ENCODE data around the gene UNC5CL.
"Not testable (repeated sequence)": the region's sequence is repeated elsewhere in the genome, so short reads cannot be mapped to it uniquely, and the experiment has no call there.

Gene UNC5CL

DNA sequence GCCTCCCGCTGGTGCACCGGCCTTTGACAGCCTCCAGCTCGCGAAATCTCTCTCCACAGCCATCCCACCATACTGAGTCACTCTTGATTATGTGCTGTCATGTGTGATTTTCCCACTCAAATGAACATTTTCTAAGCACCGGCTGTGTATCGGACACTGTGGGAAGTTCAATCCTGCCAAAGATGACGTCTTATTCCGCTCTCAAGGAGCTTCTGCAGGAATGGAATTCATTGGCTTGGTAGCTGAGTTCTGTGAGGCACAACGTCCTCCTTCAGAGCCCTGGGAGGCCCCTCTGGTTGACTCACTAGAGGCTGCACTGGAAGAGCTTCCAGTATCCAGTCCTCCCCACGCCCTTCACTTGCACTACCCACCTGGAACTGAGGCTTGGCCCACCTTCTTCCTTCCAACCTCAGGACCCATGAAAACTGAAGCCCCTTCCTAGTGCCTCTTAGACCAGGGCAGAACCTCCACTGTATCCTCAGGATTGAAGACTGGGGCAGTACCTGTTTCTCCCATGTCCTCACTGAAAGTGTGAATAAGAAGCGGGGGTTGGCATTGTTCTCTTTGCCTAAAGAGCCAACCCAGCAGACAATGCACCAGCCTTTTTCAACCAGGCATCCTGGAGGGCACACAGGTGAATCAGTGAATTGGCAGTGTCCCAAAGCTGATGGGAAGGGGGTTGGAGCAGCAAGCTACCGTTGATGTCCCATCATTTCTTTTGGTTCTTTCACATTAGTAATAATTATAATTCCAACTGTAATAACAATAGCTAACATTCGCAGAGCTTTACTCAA, 1.7 kb downstream of the UNC5CL start:
- no peak for DNase-seq

DNA sequence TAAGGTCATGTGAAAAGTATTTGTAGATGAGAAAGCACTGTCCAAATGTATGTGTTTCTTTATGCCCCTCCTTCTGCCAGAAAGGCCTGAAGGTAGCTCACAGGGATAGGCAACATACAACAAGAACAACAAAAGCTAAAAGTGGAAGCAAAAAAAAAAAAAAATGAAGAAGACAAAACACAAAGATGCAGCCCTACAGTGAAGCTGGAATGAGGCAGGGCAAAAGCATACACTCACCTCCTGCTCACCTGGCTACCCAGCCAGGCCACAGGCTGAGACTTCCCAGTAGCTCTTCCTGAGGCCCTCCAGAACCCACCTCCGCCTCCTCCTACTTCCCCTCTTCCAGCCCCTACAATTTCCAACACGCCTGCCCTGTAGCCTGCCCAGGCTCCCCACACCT, 2.4 kb downstream of the UNC5CL start:
- DNase-seq = no peak

DNA sequence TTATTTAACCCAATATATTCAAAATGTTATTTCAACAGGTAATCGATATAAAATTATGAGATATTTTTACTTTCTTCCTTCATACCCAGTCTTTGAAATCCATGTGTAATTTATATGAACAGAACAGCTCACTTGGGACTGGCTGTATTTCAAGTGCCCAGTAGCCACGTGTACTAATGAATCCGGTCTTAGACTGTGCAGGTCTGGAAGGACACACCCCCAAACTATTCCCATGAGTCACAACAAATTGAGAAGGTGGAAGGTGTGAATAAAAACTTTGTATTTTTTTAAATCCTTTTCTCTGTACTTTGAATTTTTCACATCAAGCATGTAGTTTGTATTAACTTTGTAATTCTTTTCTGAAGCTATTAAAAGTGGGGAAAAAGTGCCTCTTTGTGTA, 2.8 kb downstream of the UNC5CL start:
- no peak for DNase-seq

DNA sequence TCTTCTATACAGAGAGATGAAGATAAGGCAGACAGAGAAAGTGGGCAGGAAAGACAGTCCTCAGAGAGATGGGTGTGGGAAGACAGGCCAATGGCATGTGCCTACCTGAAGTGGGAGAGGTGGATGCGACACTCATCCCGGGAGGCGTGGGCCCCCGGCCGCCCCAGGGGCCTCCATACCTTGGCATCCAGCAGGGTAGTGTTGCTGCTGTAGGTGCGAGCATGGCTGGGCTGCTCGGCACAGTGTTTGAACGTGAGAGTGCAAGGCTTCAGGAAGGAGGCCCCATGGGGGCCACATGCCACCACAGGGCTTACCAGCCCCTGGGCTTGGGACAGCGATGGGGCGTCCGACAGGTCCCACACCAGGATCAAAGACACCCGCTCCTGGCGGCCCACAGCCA, 5.2 kb downstream of the UNC5CL start:
- DNase-seq = no peak

DNA sequence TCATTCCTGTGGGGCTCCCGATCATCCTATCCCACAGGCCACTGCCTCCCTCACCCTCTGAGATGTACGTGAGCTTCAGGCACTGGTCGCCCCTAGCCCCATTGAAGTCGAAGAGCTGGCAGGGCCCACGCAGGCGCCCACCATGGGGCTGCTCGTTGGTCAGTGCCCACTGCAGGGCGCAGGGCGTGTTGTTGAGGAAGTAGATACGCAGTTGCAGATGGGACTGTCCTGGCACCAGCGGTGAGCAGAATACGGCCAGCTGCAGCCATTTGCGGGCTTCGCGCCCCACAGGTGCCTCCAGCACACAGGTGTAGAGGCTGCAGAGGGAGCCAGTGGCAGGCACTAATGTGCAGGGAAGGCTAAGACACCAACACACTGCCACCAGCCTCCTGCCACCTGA, 6.2 kb downstream of the UNC5CL start:
- no peak for DNase-seq

DNA sequence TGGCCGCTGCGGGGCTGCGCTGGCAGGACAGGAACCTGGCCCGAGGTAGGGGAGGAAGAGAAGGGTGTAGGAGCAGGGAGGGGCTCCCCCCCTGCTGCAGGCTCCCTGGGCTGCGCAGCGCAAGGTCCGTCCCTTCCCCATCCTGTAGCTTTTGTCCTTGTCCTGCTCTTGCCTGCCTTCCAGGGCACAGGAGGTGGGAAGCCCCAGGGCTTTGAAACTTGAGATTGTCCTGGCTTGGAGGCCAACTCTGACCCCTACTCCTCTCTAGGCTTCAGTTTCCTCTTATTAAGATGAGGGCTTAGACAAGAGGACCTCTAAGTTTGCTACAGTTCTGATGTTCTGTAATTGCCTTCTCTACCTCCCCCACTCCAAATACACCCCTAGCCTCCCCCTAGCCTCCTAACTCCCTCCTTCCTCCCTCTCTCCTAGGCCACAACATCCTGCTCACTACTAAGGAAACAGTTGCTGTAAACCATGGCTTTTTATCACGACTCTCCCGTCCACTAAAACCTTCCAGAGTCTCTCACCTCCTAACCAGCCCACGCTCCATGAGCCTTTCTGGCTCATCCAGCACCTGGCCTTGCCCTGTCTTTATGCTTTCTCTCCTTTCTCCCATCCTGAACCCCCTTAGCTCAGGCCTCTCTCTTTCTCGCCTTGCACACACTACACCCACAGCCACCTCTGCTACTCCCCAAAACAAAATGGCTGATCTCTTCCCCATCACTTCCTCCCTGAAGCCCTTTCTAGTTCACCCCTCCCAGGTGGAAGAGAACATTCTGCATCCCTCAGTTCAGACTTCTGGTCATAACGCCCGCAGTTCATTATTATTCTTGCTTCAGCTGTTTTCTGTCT, 10.2 kb downstream of the UNC5CL start:
- DNase-seq = no peak

DNA sequence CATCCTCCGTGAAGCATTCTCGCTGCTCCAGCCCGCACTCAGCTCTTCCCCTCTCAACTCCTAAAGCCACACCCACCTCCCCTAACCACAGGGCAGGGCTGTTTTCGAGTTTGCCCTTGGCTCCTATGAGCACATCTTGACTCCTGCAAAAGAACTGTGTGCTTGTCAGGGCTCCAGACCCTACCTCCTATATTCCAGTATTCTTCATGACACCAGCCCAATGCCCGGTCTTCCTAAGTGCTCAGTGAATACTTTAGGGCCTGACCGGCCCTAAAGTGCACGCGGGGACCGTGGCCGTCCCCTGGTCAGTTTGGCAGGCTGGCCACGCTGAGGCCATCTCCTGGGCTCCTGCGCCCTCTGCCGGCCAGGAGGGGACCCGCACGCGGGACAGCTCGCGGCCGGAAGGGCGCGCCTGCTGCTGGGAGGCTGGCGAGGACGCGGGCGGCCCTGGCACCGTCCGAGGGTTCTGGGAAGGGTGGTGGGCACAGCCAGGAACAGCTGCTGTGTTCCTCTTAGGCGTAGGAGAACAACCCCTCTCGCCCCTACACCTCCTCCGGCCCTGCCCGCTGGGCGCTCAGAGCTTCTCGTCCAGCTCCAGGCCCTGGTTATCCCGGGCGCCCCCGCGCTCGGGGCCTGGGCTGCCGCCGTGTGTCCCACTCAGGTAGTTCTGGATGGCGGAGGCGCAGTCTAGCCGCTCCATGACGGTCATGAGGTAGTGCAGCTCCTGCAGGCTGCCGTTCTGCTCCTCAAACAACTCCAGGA, 11.0 kb downstream of the UNC5CL start:
- peak; percentile 39 for DNase-seq

DNA sequence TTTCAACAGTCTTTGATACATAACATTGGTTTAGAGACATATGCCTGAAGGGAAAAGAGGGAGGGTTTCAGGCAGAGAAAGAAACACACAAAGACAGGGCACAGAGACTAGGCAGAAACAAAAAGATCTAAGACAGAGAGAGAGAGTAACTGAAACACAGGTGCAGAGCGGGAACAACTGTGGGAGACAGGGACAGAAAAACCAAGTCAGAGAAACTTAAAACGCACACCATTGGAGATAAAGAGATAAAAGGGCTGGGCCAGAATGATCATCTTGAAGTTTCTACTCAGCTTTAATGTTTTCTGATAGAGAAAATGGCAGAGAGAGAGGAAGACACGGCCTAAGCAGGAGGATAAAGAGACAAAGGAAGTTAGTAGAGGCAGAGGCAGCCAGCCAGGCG, 11.8 kb downstream of the UNC5CL start:
- DNase-seq = no peak

DNA sequence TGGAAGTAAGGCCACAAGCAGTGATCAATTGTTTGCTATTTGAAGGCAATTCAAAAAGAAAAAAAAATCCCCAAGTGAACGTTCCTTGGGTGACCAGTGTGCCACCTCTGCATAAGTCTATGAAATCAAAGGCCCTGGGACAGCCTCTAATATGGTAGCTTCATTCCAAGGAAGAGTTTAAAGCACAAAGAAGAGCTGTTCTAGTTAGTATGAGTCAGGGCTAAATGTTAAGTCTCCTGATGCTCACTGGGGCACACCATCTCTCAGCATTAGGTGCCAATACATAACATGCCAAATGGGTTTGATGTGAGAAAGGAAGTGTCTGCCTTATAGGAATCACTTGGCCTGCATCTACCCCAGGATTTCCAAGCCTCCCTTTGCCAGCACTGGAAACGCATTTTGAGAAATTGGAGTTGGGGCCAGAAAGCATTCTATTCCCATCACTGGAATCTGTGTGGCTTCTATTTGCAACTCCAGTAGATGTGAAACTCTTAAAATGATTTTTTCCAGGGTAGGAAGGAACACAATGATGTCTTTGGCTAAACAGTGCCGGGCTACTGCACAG, 13.0 kb downstream of the UNC5CL start:
- no peak for DNase-seq

DNA sequence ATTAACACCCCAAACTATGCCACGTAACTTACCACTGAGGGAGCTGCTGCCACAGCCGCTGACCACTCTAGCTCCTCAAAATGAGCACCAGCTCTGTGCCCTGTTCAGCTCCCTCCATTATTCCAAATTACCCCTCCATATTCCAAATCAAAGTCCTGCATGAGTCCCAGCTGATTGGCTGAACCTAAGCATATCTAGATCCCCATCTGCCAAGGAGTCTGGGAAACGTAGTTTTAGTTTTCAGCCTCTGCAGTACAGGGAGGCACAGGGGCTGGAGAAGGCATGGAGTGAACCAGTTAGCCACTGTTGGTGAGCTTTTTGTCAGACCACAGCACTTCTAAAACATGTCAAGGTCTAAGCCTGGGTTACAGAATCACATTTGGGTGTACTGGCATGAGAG, 15.9 kb downstream of the UNC5CL start:
- no peak for DNase-seq

DNA sequence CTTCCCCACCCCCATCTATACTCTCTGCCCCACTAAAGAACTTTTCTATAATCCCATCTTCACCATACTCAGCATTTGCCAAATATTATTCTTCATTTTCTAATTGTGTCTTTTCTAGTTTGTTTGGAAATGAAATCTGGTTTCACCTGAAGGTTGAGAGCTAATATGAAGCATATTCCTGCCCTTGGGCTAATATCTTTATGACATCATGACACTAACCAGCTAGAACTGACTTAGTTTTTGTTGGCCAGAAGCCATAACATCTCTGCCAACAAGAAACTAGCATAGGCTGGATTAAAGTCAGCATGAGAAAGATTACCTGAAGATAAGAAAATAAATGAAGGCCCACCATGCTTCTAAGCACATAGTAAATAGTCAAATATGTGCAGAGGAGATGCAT, 16.7 kb downstream of the UNC5CL start:
- no peak for DNase-seq

DNA sequence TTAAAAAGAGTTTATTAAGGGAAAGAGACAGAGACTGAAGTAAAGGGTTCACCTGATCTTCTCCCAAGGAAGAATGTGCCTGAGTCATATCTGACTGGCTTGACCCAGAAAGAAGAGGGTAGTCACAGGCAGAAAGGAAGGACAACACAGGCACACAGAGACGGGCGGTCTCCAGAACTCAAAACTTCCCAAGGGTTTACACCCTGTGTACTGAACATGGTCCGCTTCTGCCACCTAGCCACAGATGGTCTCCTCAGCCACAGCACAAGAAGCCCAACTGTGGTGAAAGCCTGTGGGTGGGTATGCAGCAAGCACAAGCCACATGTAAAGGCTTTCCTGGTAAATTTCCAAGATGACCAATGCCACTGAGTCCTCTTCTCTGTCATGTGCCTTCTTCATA, 17.2 kb downstream of the UNC5CL start:
- no peak for DNase-seq

DNA sequence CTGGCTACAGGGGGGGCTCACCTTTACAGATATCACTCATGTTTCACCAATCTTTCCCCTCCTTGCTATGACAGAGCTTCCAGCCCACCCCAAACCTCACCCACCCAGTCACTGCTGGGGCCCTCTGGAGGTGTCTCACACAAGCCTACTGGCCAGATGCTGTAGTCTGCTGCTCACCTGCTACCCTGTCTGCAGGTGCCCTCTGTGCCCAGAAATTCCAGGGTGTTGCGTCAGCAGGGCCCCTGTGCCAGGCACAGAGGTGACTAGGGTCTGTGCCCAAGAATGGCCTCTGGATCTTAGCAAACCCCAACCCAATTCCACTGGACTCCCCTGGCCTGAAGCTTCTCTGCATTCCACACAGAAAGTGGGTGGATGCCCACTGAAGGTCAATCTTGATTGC, 21.4 kb downstream of the UNC5CL start:
- DNase-seq = no peak

DNA sequence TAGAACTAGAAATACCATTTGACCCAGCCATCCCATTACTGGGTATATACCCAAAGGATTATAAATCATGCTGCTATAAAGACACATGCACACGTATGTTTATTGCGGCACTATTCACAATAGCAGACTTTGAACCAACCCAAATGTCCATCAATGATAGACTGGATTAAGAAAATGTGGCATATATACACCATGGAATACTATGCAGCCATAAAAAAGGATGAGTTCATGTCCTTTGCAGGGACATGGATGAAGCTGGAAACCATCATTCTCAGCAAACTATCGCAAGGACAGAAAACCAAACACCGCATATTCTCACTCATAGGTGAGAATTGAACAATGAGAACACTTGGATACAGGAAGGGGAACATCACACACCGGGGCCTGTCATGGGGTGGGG, 23.2 kb downstream of the UNC5CL start:
- DNase-seq = not testable (repeated sequence)

DNA sequence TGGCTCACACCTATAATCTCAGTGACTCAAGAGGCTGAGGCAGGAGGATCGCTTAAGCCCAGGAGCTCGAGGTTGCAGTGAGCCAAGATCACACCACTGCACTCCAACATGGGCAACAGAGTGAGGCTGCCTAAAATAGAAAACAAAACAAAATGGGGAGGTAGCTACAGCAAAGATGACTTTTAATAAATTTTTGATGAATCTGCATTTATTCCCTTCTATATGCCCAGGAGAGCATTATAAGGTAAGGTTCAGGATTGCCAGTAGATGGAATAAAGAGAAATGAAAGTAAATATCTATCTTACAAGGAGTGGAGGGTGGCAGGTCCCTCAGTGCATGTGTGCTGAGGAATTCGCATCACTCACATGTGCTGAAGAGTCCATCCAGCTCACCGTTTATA, 24.2 kb downstream of the UNC5CL start:
- no peak for DNase-seq

DNA sequence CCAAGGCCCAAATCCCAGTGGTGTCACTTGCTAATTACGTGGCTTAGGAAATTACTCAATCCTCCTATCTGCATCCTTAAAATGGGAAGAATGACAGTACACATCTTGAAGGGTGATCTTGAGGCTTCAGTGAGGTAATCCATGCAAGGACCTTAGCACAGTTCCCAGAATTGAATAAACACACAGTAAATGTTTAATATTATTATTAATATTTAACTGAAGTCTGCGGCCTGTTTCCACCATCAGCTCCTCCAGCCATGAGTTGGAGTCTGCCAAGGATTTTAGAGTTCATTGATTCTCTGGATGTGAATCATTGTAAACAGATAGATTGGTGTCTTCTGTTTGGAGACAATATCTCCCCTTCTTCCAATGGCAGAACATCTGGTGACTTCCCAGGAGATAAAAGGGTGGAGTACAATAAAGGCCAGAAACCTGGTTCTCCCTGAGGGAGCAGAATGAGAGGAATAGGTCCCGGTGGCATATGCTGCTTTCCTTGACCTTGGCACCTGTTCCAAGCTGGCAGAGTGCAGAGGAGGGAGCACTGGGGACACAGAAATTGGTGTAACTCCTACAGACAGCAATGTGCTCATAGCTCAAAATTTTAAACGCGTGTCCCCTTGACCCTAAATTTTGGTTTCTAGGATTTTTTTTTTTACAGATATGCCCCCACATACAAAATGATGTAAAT, 25.4 kb downstream of the UNC5CL start:
- no peak for DNase-seq

DNA sequence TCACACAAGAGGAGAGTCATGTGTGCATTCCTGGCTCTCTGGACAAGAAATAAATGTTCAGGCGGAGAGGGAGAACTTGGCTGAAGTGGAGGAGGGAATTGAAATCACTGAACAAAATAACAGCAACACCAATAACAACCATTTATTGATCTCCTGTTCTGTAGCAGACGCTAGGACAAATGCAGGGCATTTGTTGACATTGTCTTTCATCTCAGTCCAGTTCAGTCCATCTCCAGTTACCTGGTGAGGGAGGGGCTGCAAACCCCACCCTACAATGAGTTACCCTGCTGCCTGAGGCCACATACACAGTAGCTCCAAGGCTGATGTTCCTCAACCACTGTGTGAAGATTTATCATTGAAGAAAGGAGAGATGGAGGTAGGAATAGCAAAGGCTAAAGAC, 27.3 kb downstream of the UNC5CL start:
- DNase-seq = no peak

DNA sequence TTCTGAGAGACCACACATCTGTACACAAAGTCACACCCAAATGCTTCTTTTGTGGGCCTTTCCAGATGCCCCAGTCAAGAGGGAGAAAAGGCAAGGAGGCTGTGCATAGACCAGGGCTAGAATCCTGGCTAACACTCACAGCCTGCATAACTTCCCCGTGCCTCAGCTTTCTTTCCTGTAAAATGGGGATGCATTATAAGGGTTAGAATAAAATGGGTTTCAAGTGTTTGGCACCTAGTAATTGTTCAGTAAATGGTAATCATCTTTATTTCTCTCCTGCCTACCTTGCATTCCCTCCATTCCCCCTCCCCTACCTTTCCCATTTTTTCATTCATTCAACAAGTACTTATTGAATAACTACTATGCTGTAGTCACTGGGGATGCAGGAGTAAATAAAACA, 29.4 kb downstream of the UNC5CL start:
- DNase-seq = no peak

DNA sequence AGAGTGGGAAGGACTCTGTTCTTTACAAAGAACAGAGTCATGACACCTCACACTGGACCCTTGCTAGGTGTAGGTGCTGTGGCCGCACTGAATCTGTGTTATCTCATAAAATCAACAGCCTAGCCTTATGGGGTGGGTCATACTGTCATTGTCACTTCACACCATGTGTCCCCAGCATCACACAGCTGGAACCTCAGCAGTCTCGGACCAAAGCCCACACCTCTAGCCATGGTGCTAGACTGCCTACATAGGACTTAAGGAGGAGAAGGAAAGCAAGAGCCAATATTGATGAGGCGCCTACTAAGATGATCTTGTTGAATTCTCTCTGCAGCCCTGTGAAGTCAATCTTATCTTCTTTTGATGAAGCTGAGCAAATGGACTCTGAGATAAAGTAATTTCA, 31.0 kb downstream of the UNC5CL start:
- no peak for DNase-seq

DNA sequence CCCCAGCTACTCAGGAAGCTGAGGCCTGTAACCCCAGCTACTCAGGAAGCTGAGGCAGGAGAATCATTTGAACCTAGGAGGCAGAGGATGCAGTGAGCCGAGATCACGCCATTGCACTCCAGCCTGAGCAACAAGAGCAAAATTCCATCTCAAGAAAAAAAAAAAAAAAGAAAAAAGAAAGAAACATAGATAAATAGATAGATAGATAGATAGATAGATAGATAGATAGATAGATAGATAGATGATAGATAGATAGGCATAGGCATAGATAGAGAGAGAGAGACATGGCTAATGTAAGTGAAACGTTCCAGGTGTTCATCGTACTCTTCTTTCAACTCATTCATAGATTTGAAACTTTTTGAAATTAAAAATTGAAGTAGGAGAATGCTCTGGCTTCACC, 32.0 kb downstream of the UNC5CL start:
- not testable (repeated sequence) for DNase-seq

DNA sequence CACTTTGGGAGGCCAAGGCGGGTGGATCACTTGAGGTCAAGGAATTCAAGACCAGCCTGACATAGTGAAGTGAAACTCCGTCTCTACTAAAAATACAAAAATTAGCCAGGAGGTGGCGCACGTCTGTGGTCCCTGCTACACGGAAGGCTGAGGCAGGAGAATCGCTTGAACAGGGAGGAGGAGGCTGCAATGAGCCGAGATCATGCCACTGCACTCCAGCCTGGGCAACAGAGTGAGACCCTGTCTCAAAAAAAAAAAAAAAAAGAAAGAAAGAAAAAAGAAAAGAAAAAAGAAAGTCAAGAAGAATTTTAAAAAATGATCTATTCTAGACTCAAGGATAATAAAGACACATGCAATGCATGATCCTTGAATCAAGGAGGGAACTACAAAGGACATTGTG, 32.8 kb downstream of the UNC5CL start:
- DNase-seq = peak; percentile 7

DNA sequence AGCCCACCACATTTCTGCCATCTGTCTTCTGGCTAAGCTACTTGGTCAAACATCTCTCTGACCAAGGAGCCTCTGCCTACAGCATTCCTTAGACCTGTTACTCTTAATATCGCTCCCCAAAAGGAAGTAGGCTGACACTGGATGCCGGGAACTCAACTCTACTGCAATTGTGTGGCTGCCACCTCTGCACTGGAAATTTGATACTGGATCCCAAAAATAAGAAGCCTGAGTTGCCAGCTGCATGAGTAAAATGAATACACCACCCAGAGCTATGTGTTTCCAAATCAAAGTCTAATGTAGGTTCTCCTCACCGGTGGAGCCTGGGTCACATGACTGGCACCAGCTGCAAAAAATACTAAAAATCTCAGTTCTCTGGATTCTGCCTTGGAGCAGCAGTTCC, 36.9 kb downstream of the UNC5CL start:
- DNase-seq = no peak

DNA sequence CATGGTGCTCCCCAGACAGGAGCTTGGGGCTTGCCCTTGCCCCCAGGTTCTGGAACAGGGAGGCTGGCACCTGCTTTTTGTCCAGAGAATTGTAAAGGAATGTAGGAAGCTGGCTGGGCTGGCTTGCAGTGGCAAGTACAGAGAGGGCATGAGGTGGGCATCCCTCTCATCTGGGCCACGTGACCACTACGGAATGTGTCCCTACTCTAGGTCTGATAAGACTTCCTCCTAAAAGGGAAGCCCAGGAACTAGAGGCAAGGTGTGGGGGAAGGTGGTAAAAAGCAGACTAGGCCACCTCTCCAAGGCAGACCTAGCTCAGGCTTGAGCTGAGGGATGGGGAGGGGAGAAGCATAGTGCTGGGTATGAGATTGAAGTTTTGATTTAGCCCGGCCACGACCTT, 38.8 kb downstream of the UNC5CL start:
- no peak for DNase-seq
